Adrenal gland (tissue), 12 donors: ENCODE data around the gene CA10. TPM values are rescaled to one million over a fixed set of nuclear protein-coding genes. Genes with fewer than 3 reads are reported as not detected.

ENCODE experiments used
- DNase-seq, 7 donors: peaks; one replicate each; pipeline ENCODE4 v3.0.0-alpha.2; 2019 to 2020
- H3K27ac ChIP-seq, 5 donors: fragments of 200-600 bp; sonication (generic) in 4 of 5; 1 replicate in 3 of 5; 2 replicates in 2 of 5; pipeline versions ENCODE4 v1.5.1 to v1.8.0; 2016 to 2020; ENCODE audit warnings: mild to moderate bottlenecking in 1 of 5
- H3K27me3 ChIP-seq: fragments of 200-600 bp; 2 replicates; pipeline ENCODE4 v1.8.0; 2021
- H3K36me3 ChIP-seq, 2 donors: fragments of 200-600 bp; replicated peaks in 1 of 2; 1 replicate in 1 of 2; 2 replicates in 1 of 2; pipeline versions ENCODE4 v1.5.1 to v1.8.0; 2018 to 2022
- H3K4me1 ChIP-seq, 2 donors: fragments of 200-600 bp; replicated peaks in 1 of 2; 1 replicate in 1 of 2; 2 replicates in 1 of 2; pipeline versions ENCODE4 v1.5.1 to v1.8.0; 2018 to 2021
- H3K4me3 ChIP-seq, 4 donors: fragments of 200-600 bp; sonication (generic) in 3 of 4; one replicate each; pipeline ENCODE4 v1.5.1; 2016 to 2018
- H3K9me3 ChIP-seq, 3 donors: fragments of 200-600 bp; sonication (generic) in 1 of 3; replicated peaks in 1 of 3; 1 replicate in 2 of 3; 2 replicates in 1 of 3; pipeline versions ENCODE4 v1.5.1 to v1.8.0; 2016 to 2021
- POLR2A ChIP-seq, 2 donors: fragments of 450-650 bp; IDR thresholded peaks; one replicate each; pipeline ENCODE4 v1.6.1; 2017; ENCODE audit warnings: antibody characterized with exemption in 2 of 2, mild to moderate bottlenecking in 2 of 2, moderate library complexity in 1 of 2
- WGBS, 4 donors: extraction: QIAGEN DNeasy Blood & Tissue Kit in 2 of 4; methylation state at CpG; one replicate each; pipeline versions ENCODE4 v1.1.5 to v1.1.7; 2013 to 2017; 5-methylcytosine and 5-hydroxymethylcytosine counted together
- intact Hi-C, 2 donors: fragments of 100-400 bp; cut with DNase I; formaldehyde crosslinking; loops; one replicate each; pipeline versions ENCODE4 v1.14.1 to v1.15.0; 2022 to 2023
- polyA plus RNA-seq, 3 donors: library from polyadenylated mRNA; stranded (reverse); fragments of 200-250 nt in 2 of 3; fragments of 350-450 nt in 1 of 3; fragmentation: Illumina TruSeq in 1 of 3; extraction: RNeasy Lipid Tissue Mini Kit (QIAGEN cat#74804) in 1 of 3; gene quantifications; one replicate each; pipeline ENCODE4 v1.2.3, GENCODE V29; 2013 to 2014
- total RNA-seq, 9 donors: library from RNA; depleted of rRNA in 4 of 9; stranded (reverse); fragments of >200 nt in 4 of 9; fragments of 120-200 nt in 1 of 9; fragmentation: NEBNext Ultra II Directional in 1 of 9; extraction: Animal tissue kit (Norgen Biotek cat#: 25700) in 1 of 9; gene quantifications; one replicate each; pipeline versions ENCODE4 v1.1.0 to v1.2.4, GENCODE V29; 2013 to 2023
- TF ChIP-seq, protein P1 (sequence below), 6 experiments: fragments of 450-650 bp in 4 of 6; fragments of 200-600 bp in 2 of 6; sonication (generic) in 1 of 6; IDR thresholded peaks; 1 replicate in 5 of 6; 2 replicates in 1 of 6; pipeline versions ENCODE4 v1.5.1 to v1.8.0; 2016 to 2021; ENCODE audit warnings: antibody characterized with exemption in 6 of 6, mild to moderate bottlenecking in 2 of 6, moderate library complexity in 1 of 6
- donor health status: healthy with polysubstance abuse.
- donor health status: Bipolar disorder and iron deficiency.
- donor health status: DM: yes; HTN: yes; CAD: no.
- donor health status: DM: no; HTN: no; CAD: no.
- donor health status: DM: no; HTN: no; CAD: no.
- donor health status: DM: yes; HTN: yes; CAD: no.

CA10 gene
- total and polyA plus RNA-seq, 12 donors, result 0.27 to 3.1 (median 2.5) TPM; not detected in 5

DNA sequence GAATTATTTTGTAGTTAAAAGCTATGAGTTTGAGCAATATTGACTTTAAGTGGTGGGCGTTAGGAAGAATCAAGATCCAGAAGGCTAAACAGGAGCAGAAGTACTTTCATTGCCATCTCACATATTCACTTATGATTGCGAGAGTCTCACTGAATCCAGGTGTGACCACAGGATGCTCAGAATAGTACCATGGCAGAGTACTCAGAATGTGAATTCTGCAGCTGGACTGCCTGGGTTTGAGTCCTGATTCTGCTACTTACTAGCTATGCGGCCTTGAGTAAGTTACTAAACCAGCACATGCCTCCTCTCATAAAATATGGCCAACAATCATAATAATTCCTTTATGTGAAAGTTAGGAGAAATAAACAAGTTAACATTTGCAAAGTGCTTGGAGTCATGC, 109.5 kb downstream of the CA10 start:
- H3K4me3 ChIP-seq, result no peak overlapping the region
- no peaks in the 10 kb centered on the region for H3K27me3 ChIP-seq
- no peaks in the 10 kb centered on the region for H3K36me3 ChIP-seq
- H3K9me3 ChIP-seq, result no peaks in the 10 kb centered on the region
- WGBS, 4 donors, result 75 to 80% (median 76%) methylated on average over 3 of the region's 3 CpGs
- H3K27ac ChIP-seq, result no peak overlapping the region
- intact Hi-C loops, result no loop called here
- no peaks in the 10 kb centered on the region for H3K4me1 ChIP-seq
- TF ChIP-seq, protein P1, sequence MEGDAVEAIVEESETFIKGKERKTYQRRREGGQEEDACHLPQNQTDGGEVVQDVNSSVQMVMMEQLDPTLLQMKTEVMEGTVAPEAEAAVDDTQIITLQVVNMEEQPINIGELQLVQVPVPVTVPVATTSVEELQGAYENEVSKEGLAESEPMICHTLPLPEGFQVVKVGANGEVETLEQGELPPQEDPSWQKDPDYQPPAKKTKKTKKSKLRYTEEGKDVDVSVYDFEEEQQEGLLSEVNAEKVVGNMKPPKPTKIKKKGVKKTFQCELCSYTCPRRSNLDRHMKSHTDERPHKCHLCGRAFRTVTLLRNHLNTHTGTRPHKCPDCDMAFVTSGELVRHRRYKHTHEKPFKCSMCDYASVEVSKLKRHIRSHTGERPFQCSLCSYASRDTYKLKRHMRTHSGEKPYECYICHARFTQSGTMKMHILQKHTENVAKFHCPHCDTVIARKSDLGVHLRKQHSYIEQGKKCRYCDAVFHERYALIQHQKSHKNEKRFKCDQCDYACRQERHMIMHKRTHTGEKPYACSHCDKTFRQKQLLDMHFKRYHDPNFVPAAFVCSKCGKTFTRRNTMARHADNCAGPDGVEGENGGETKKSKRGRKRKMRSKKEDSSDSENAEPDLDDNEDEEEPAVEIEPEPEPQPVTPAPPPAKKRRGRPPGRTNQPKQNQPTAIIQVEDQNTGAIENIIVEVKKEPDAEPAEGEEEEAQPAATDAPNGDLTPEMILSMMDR (IDR thresholded peaks at IDR 0.05), result no peak
- TF ChIP-seq POLR2A (IDR thresholded peaks at IDR 0.05), result no peak
- no peak for DNase-seq

DNA sequence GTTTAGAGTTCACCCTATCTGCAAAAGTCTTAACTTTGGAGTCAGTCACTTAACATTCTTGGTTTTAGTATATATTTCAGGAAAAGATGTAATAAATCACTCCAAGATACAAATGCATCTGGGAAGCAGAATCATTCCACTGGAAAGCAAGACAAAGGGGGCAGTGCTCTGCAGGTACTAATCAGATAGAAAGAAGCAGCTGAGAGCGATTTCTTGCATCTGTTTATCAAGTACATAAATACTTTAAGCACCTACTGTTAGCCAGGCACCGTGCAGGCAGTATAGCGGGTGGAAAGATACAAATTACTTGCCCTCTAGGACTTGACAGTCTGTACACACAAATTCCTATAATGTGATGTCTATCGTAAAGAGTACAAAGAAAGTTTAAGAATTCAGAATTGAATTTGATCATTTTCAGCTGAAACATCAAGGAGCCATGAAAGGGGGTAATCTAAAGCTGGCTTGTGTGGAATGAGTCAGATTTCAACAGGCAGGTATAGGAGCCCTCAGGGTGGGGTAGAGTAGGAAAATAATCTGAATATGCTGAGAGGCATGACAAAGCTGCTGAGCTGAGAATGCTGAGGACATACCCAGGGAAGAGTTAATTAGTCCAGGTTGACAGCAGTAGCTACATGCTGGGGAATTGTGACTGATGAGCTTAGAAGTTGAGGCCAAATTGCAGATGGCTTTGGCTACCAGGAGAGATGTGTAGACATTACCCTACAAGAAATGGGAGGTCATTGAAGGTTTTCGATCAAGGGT, 110.2 kb downstream of the CA10 start:
- H3K9me3 ChIP-seq, result no peaks in the 10 kb centered on the region
- intact Hi-C loops, result no loop called here
- no peaks in the 10 kb centered on the region for H3K4me1 ChIP-seq
- H3K36me3 ChIP-seq, result no peaks in the 10 kb centered on the region
- DNase-seq, result no peak
- no peaks in the 10 kb centered on the region for H3K27me3 ChIP-seq
- no peak overlapping the region for H3K27ac ChIP-seq
- TF ChIP-seq POLR2A (IDR thresholded peaks at IDR 0.05), result no peak
- TF ChIP-seq, protein P1 (IDR thresholded peaks at IDR 0.05), result no peak
- 55 to 65% (median 60%) methylated on average over 5 of the region's 5 CpGs for WGBS, 4 donors
- no peak overlapping the region for H3K4me3 ChIP-seq

DNA sequence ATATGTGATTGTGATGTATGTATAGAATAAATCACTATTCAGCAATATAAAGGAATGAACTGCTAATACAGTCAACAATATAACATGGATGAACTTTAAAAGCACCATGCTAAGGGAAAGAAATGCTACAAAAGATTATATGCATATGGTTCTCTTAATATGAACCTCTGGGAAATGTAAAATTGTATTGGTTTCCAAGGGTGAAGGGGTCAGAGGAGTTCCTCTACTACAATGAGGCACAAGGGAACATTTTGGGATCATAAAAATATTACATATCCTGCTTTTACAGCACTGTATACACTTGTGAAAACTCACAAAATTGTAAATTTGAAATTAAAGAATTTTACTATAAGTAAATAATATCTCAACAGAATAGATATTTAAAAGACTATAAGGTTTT, 111.4 kb downstream of the CA10 start:
- Histone ChIP-seq H3K27ac (no peak overlapping the region), H3K27me3 (no peaks in the 10 kb centered on the region), H3K4me1 (no peaks in the 10 kb centered on the region), H3K4me3 (no peak overlapping the region), H3K9me3 (no peaks in the 10 kb centered on the region), H3K36me3 (no peaks in the 10 kb centered on the region)
- no peak for DNase-seq
- TF ChIP-seq, protein P1 (IDR thresholded peaks at IDR 0.05), result no peak
- TF ChIP-seq POLR2A (IDR thresholded peaks at IDR 0.05), result no peak
- intact Hi-C loops, result no loop called here

DNA sequence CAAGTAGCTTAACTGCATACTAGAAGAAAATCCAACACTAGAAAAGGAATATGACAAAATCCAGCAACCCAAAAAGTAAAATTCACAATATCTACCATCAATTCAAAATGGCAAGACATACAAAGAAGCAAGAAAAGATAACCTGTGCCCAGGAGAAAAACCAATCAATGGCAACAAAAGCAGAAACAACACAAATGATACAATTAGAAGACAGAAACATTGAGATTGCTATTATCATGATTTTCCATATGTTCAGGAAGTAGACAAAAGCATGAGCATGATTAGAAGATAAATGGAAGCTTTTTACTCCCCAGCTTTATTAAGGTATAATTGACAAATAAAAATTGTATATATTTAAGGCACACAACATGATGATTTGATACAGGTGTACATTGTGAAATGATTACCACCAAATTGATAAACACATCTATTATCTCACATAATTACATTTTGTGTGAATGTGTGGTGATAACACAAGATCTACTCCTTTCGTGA, 117.3 kb downstream of the CA10 start:
- TF ChIP-seq, protein P1 (IDR thresholded peaks at IDR 0.05), result no peak
- no peak for TF ChIP-seq POLR2A (IDR thresholded peaks at IDR 0.05)
- intact Hi-C loops, result no loop called here

More for the DNA sequence above, 117.3 kb downstream of the CA10 start:
- Histone ChIP-seq H3K36me3 (no peaks in the 10 kb centered on the region), H3K27ac (no peak overlapping the region), H3K27me3 (no peaks in the 10 kb centered on the region), H3K9me3 (no peaks in the 10 kb centered on the region), H3K4me3 (no peak overlapping the region), H3K4me1 (no peaks in the 10 kb centered on the region)
- 66 to 85% (median 78%) methylated on average over 1 of the region's 1 CpG for WGBS, 4 donors
- DNase-seq, result no peak
